HG03103 (cell line): Measurements from ENCODE around the gene CCNL2.

Experiments used
- ATAC-seq: cut with Tn5 transposase; IDR thresholded peaks from one replicate; pipeline ENCODE4 v1.9.1; 2021; ENCODE audit warnings: low read depth; ENCODE audit not compliant: unreplicated experiment

Gene CCNL2

GRCh38 chr1:1347026-1347595 is 52.0 kb downstream of the CCNL2 start:
- ATAC-seq, result no peak

GRCh38 chr1:1346501-1346890 is 52.6 kb downstream of the CCNL2 start:
- ATAC-seq, result no peak

GRCh38 chr1:1345860-1346500 is 53.2 kb downstream of the CCNL2 start:
- ATAC-seq, result no peak

GRCh38 chr1:1345384-1345783 is 53.8 kb downstream of the CCNL2 start:
- no peak for ATAC-seq

GRCh38 chr1:1344655-1345361 is 54.3 kb downstream of the CCNL2 start:
- no peak for ATAC-seq

- ATAC-seq, result no peak
Observed at GRCh38 chr1:1343811-1344421, 55.2 kb downstream of the CCNL2 start.

- ATAC-seq, result no peak
Observed at GRCh38 chr1:1342584-1343115, 56.5 kb downstream of the CCNL2 start.

- ATAC-seq, result no peak
Observed at GRCh38 chr1:1342061-1342562, 57.0 kb downstream of the CCNL2 start.

- ATAC-seq, result no peak
Observed at GRCh38 chr1:1341549-1342021, 57.5 kb downstream of the CCNL2 start.

GRCh38 chr1:1340791-1341548 is 58.2 kb downstream of the CCNL2 start:
- ATAC-seq, result no peak

GRCh38 chr1:1340185-1340584 is 59.0 kb downstream of the CCNL2 start:
- no peak for ATAC-seq

GRCh38 chr1:1338278-1338677 is 60.9 kb downstream of the CCNL2 start:
- no peak for ATAC-seq

GRCh38 chr1:1337793-1338147 is 61.4 kb downstream of the CCNL2 start:
- no peak for ATAC-seq

- ATAC-seq, result no peak
Observed at GRCh38 chr1:1336931-1337792, 62.0 kb downstream of the CCNL2 start.

GRCh38 chr1:1336446-1336845 is 62.7 kb downstream of the CCNL2 start:
- ATAC-seq, result no peak

- no peak for ATAC-seq
Observed at GRCh38 chr1:1335792-1336248, 63.3 kb downstream of the CCNL2 start.
